Keratinocyte (primary cell): ENCODE measurements around the gene SELPLG. TPM values are rescaled to one million over a fixed set of nuclear protein-coding genes. Genes with fewer than 3 reads are reported as not detected.

ENCODE experiments used
- DNase-seq: peaks from one replicate; pipeline ENCODE4 v3.0.0-alpha.2; 2011; ENCODE audit warnings: low read depth, missing footprints, low spot score
- FAIRE-seq: peaks from 2 replicates; lab custom pipeline; 2011; peaks lifted over from hg19 to GRCh38; lab: Jason Lieb, UNC
- H2AFZ ChIP-seq: 2 replicates; pipeline ENCODE4 v1.6.0; 2012; ENCODE audit warnings: low read length, control low read depth, inconsistent platforms; ENCODE audit not compliant: control insufficient read depth
- H3K27ac ChIP-seq: 2 replicates; pipeline ENCODE4 v1.5.1; 2011; ENCODE audit warnings: low read length; ENCODE audit not compliant: control insufficient read depth, insufficient read depth
- H3K27me3 ChIP-seq: 3 replicates; pipeline ENCODE4 v1.6.0; 2011; ENCODE audit warnings: low read length; ENCODE audit not compliant: control insufficient read depth, insufficient read depth; ENCODE audit errors: extremely low read depth
- H3K36me3 ChIP-seq, 2 experiments: 2 replicates in 1 of 2; 3 replicates in 1 of 2; pipeline ENCODE4 v1.5.1; 2011; ENCODE audit warnings: low read length in 2 of 2, mild to moderate bottlenecking in 1 of 2; ENCODE audit not compliant: control insufficient read depth in 2 of 2, insufficient read depth in 2 of 2; ENCODE audit errors: extremely low read depth in 1 of 2
- H3K4me1 ChIP-seq: 3 replicates; pipeline ENCODE4 v1.5.1; 2011; ENCODE audit warnings: low read length; ENCODE audit not compliant: control insufficient read depth, insufficient read depth; ENCODE audit errors: extremely low read depth
- H3K4me2 ChIP-seq: 3 replicates; pipeline ENCODE4 v1.6.0; 2011; ENCODE audit warnings: low read depth, low read length; ENCODE audit not compliant: control insufficient read depth, insufficient read depth; ENCODE audit errors: extremely low read depth
- H3K4me3 ChIP-seq, 3 experiments: fragments of 200-600 bp in 1 of 3; sonication (generic) in 1 of 3; 2 replicates in 2 of 3; 3 replicates in 1 of 3; pipeline ENCODE4 v1.5.1; 2011 to 2016; ENCODE audit warnings: low read length in 3 of 3, mild to moderate bottlenecking in 3 of 3, control low read depth in 2 of 3, inconsistent platforms in 1 of 3, low read depth in 1 of 3, mixed read lengths in 1 of 3, mixed run types in 1 of 3, moderate library complexity in 1 of 3; ENCODE audit not compliant: control insufficient read depth in 2 of 3, insufficient read depth in 2 of 3; ENCODE audit errors: extremely low read depth in 1 of 3
- H3K79me2 ChIP-seq: 2 replicates; pipeline ENCODE4 v1.6.0; 2012; ENCODE audit warnings: low read length; ENCODE audit not compliant: control insufficient read depth, insufficient read depth
- H3K9ac ChIP-seq: 3 replicates; pipeline ENCODE4 v1.6.0; 2011; ENCODE audit warnings: low read length; ENCODE audit not compliant: control insufficient read depth, insufficient read depth; ENCODE audit errors: extremely low read depth
- H3K9me1 ChIP-seq: 3 replicates; pipeline ENCODE4 v1.6.0; 2011; ENCODE audit warnings: low read length; ENCODE audit not compliant: control insufficient read depth, insufficient read depth; ENCODE audit errors: extremely low read depth
- H3K9me3 ChIP-seq: 2 replicates; pipeline ENCODE4 v1.5.1; 2012; ENCODE audit warnings: low read depth, low read length; ENCODE audit not compliant: control insufficient read depth
- H4K20me1 ChIP-seq: 3 replicates; pipeline ENCODE4 v1.6.0; 2011; ENCODE audit warnings: low read length; ENCODE audit not compliant: control insufficient read depth, insufficient read depth; ENCODE audit errors: extremely low read depth
- CTCF ChIP-seq, 3 experiments: IDR thresholded peaks in 1 of 3; conservative IDR thresholded peaks in 1 of 3; optimal IDR thresholded peaks in 1 of 3; 2 replicates in 2 of 3; 3 replicates in 1 of 3; pipeline versions ENCODE3 to v1.5.1; 2011; ENCODE audit warnings: low read length in 3 of 3, mild to moderate bottlenecking in 3 of 3, moderate library complexity in 2 of 3, control low read depth in 1 of 3, inconsistent platforms in 1 of 3; ENCODE audit not compliant: insufficient read depth in 2 of 3; ENCODE audit errors: extremely low read depth in 1 of 3
- EZH2 ChIP-seq: IDR thresholded peaks from one replicate; pipeline ENCODE4 v1.6.1; 2012; ENCODE audit warnings: inconsistent platforms, mild to moderate bottlenecking, low read length, moderate library complexity
- dilution Hi-C: fragments of 300-500 bp; cut with MboI; formaldehyde crosslinking; loops from one replicate; pipeline ENCODE4 v1.7.0; 2020; ENCODE audit warnings: low sequenced_read_pairs; ENCODE audit not compliant: extremely low pct_ligation_motif_present
- polyA plus RNA-seq, 5 experiments: library from polyadenylated mRNA; depleted of rRNA in 3 of 5; stranded (reverse) in 3 of 5; stranded (forward) in 1 of 5; unstranded in 1 of 5; fragments of >200 nt; gene quantifications; 1 replicate in 1 of 5; 2 replicates in 3 of 5; 3 replicates in 1 of 5; pipeline versions ENCODE4 v1.2.1 to v1.2.3, GENCODE V29; 2011 to 2012; ENCODE audit warnings: missing spikeins in 2 of 5, low read depth in 1 of 5, low replicate concordance in 1 of 5

Gene SELPLG
- polyA plus RNA-seq, 1 donor (not counting 4 experiments of a cell fraction or from before 2014, with no cell fraction given), result 0.80 TPM

DNA sequence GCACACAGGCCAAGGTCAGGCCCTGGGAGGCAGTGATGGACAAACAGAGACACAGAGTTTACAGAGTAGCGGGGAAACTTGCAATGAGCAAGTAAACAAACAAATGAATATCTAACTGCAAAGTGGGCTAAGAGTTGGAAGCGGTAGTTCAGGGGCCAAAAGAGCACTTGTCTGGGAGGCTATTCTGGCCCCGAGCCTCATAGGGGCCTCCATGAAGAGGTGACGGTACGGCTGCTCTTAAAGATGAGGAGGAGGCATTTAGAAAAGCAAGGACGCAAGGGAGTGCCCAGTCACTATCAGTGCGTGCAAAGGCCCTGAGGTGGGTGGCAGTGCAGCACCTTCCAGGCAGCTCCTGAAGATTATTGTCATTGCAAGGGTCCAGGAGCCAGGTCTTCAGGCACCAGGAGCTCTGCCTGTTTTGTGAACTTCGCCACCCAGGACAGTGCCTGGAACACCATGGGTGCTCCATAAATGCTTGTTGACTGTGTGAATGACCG, 31.4 kb downstream of the SELPLG start:
- Histone ChIP-seq H3K9me3 (no peaks in the 10 kb centered on the region), H4K20me1 (no peaks in the 10 kb centered on the region), H3K4me3 (no peak overlapping the region), H3K9ac (no peak overlapping the region), H3K27ac (no peak overlapping the region), H3K4me1 (no peaks in the 10 kb centered on the region), H3K9me1 (no peaks in the 10 kb centered on the region), H3K79me2 (no peaks in the 10 kb centered on the region), H3K4me2 (no peak overlapping the region), H3K27me3 (peaks cover 14% of the 10 kb centered on the region), H3K36me3 (no peaks in the 10 kb centered on the region), H2AFZ (no peak overlapping the region)
- FAIRE-seq, result no peak
- no peak for TF ChIP-seq EZH2
- no peak for TF ChIP-seq CTCF (optimal IDR thresholded peaks at IDR 0.05 in 1 of 3, IDR thresholded peaks at IDR 0.05 in 1 of 3, conservative IDR thresholded peaks at IDR 0.05 in 1 of 3; ENCODE audit: extremely low read depth in 1 of 3, insufficient read depth in 2 of 3, low read length in 3 of 3)
- DNase-seq, result no peak
- dilution Hi-C loops, result no loop called here

DNA sequence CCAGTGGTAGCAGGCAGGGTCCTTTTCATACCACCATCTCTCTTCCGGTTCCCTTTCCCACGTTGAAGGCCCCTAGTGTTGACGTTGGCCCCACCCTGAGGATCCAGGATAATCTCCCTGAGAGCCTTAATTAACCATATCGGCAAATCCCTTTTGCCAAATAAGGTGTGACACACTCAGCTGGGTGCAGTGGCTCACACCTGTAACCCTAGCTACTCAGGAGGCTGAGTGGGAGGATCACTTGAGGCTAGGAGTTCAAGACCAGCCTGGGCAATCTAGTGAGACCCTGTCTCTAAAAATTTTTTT, 33.0 kb downstream of the SELPLG start:
- no peaks in the 10 kb centered on the region for H3K36me3 ChIP-seq
- dilution Hi-C loops, result no loop called here

More for the DNA sequence above, 33.0 kb downstream of the SELPLG start:
- Histone ChIP-seq H3K4me1 (no peaks in the 10 kb centered on the region), H3K79me2 (no peaks in the 10 kb centered on the region), H4K20me1 (no peaks in the 10 kb centered on the region), H3K4me3 (no peak overlapping the region), H3K27ac (no peak overlapping the region), H3K4me2 (no peak overlapping the region), H2AFZ (no peak overlapping the region), H3K27me3 (peaks cover 17% of the 10 kb centered on the region), H3K9me3 (no peaks in the 10 kb centered on the region), H3K9me1 (no peaks in the 10 kb centered on the region), H3K9ac (no peak overlapping the region)
- FAIRE-seq (no peak), DNase-seq (no peak)
- TF ChIP-seq EZH2 (no peak), CTCF (optimal IDR thresholded peaks at IDR 0.05 in 1 of 3, IDR thresholded peaks at IDR 0.05 in 1 of 3, conservative IDR thresholded peaks at IDR 0.05 in 1 of 3; ENCODE audit: extremely low read depth in 1 of 3, insufficient read depth in 2 of 3, low read length in 3 of 3) (no peak)
